CD4-positive, alpha-beta T cell treated with Interleukin-1 beta for 1 hour (primary cell): Measurements from ENCODE around the gene NEUROD6.

ENCODE experiments used
- DNase-seq, 2 donors: peaks; one replicate each; pipeline ENCODE4 v3.0.0-alpha.2; 2020 to 2022

Gene NEUROD6

GRCh38 chr7:31340603-31341002, at the start of gene NEUROD6:
NEUROD6 (minus strand) TSS chr7:31340726; CDS start chr7:31339268, 1,458 bp downstream.
- DNase-seq: no peak

- no peak for DNase-seq
Measured at GRCh38 chr7:31384466-31384865, 43.9 kb upstream of the NEUROD6 start.

- no peak for DNase-seq
Measured at GRCh38 chr7:31382722-31383121, 42.2 kb upstream of the NEUROD6 start.

- DNase-seq: no peak
Measured at GRCh38 chr7:31373337-31374289, 33.1 kb upstream of the NEUROD6 start.

- DNase-seq: no peak
Measured at GRCh38 chr7:31372231-31372959, 31.9 kb upstream of the NEUROD6 start.

GRCh38 chr7:31371621-31372020, 31.1 kb upstream of the NEUROD6 start:
- DNase-seq: no peak

- DNase-seq: no peak
Measured at GRCh38 chr7:31370609-31371008, 30.1 kb upstream of the NEUROD6 start.

GRCh38 chr7:31368620-31369019, 28.1 kb upstream of the NEUROD6 start:
- DNase-seq: no peak

- DNase-seq: no peak
Measured at GRCh38 chr7:31363496-31363895, 23.0 kb upstream of the NEUROD6 start.

- DNase-seq: no peak
Measured at GRCh38 chr7:31363051-31363450, 22.5 kb upstream of the NEUROD6 start.

- no peak for DNase-seq
Measured at GRCh38 chr7:31362401-31362800, 21.9 kb upstream of the NEUROD6 start.

GRCh38 chr7:31358467-31358866, 17.9 kb upstream of the NEUROD6 start:
- no peak for DNase-seq

- DNase-seq: no peak
Measured at GRCh38 chr7:31345421-31345820, 4.9 kb upstream of the NEUROD6 start.

- no peak for DNase-seq
Measured at GRCh38 chr7:31343516-31344305, 3.2 kb upstream of the NEUROD6 start.

- no peak for DNase-seq
Measured at GRCh38 chr7:31341141-31341540, 615 bp upstream of the NEUROD6 start.

GRCh38 chr7:31340051-31340450, 475 bp downstream of the NEUROD6 start:
- DNase-seq: no peak

GRCh38 chr7:31338706-31339105, 1.8 kb downstream of the NEUROD6 start:
- no peak for DNase-seq

GRCh38 chr7:31337002-31337565, 3.4 kb downstream of the NEUROD6 start:
- no peak for DNase-seq

GRCh38 chr7:31336202-31337001, 4.1 kb downstream of the NEUROD6 start:
- no peak for DNase-seq

- no peak for DNase-seq
Measured at GRCh38 chr7:31335884-31336201, 4.7 kb downstream of the NEUROD6 start.

- DNase-seq: no peak
Measured at GRCh38 chr7:31335161-31335856, 5.2 kb downstream of the NEUROD6 start.
